Ishikawa (cell line): ENCODE results near the gene ADAM19.
A peak's percentile ranks its signal among the peaks of the same experiment; 100 is the strongest.

Experiments
- CEBPB ChIP-seq: IDR thresholded peaks from 2 replicates; pipeline ENCODE4 v1.6.1; 2012
- CREB1 ChIP-seq: IDR thresholded peaks from 2 replicates; pipeline ENCODE4 v1.6.1; 2012; ENCODE audit warnings: low read depth
- EGR1 ChIP-seq: IDR thresholded peaks from 2 replicates; pipeline ENCODE4 v1.6.1; 2012
- EP300 ChIP-seq: IDR thresholded peaks from 2 replicates; pipeline ENCODE4 v1.6.1; 2012; ENCODE audit warnings: borderline replicate concordance
- FOXM1 ChIP-seq: IDR thresholded peaks from 2 replicates; pipeline ENCODE4 v1.6.1; 2012; ENCODE audit warnings: low read depth, borderline replicate concordance
- NFIC ChIP-seq: IDR thresholded peaks from 2 replicates; pipeline ENCODE4 v1.6.1; 2012
- RAD21 ChIP-seq: IDR thresholded peaks from 2 replicates; pipeline ENCODE4 v1.6.1; 2012; ENCODE audit warnings: low read depth
- TAF1 ChIP-seq: IDR thresholded peaks from 2 replicates; pipeline ENCODE4 v1.6.1; 2012; ENCODE audit warnings: low read depth, mild to moderate bottlenecking
- TCF12 ChIP-seq: IDR thresholded peaks from 2 replicates; pipeline ENCODE4 v1.6.1; 2012; ENCODE audit warnings: low read depth
- TEAD4 ChIP-seq: IDR thresholded peaks from 2 replicates; pipeline ENCODE4 v1.6.1; 2012
- YY1 ChIP-seq: IDR thresholded peaks from 2 replicates; pipeline ENCODE4 v1.6.1; 2012; ENCODE audit warnings: low read depth
- ZBTB7A ChIP-seq: IDR thresholded peaks from 2 replicates; pipeline ENCODE4 v1.6.1; 2012; ENCODE audit warnings: low read depth
- TF ChIP-seq, protein P1 (sequence below): IDR thresholded peaks from 2 replicates; pipeline ENCODE4 v1.6.1; 2012
- TF ChIP-seq, protein P2 (sequence below): IDR thresholded peaks from 2 replicates; pipeline ENCODE4 v1.6.1; 2012; ENCODE audit warnings: low read depth, mild to moderate bottlenecking
- TF ChIP-seq, protein P3 (sequence below): IDR thresholded peaks from 2 replicates; pipeline ENCODE4 v1.6.1; 2012

ADAM19 gene, protein sequence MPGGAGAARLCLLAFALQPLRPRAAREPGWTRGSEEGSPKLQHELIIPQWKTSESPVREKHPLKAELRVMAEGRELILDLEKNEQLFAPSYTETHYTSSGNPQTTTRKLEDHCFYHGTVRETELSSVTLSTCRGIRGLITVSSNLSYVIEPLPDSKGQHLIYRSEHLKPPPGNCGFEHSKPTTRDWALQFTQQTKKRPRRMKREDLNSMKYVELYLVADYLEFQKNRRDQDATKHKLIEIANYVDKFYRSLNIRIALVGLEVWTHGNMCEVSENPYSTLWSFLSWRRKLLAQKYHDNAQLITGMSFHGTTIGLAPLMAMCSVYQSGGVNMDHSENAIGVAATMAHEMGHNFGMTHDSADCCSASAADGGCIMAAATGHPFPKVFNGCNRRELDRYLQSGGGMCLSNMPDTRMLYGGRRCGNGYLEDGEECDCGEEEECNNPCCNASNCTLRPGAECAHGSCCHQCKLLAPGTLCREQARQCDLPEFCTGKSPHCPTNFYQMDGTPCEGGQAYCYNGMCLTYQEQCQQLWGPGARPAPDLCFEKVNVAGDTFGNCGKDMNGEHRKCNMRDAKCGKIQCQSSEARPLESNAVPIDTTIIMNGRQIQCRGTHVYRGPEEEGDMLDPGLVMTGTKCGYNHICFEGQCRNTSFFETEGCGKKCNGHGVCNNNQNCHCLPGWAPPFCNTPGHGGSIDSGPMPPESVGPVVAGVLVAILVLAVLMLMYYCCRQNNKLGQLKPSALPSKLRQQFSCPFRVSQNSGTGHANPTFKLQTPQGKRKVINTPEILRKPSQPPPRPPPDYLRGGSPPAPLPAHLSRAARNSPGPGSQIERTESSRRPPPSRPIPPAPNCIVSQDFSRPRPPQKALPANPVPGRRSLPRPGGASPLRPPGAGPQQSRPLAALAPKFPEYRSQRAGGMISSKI

DNA sequence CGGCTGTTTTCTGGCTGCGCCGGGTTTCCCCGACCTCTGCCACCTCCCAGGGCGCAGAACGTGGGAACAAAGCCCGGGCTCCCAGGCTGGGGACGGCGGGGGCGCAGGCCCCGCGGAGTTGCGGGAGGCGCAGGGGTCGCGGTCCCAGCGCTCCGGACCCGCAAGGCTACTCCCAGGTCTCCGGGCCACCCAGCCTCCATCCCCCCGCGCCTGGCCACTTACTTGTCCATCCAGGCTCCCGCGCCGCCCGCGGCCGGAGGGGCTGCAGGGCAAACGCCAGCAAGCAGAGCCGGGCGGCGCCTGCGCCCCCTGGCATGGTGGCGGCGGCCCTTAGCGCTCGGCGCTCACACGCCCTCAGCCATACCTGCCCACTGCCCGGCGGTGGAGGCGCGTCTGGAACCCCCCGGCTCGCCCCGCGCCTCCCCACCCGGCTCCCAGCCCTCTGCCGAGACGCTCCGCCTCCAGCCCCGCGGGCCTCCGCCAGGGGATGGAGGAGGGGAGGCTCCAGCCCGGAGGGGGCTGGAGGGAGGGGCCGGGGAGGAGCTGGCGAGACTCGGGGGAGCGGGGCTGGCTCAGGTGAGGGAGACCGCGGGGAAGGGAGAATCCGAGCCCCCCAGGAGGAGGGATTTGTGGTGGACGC lies at the start of gene ADAM19:
TSS of gene ADAM19 (minus strand) at position 395 of the 640 bp plus-strand sequence. CDS start at position 316, 79 bp downstream.
- TF ChIP-seq EGR1 (no peak), YY1 (no peak), ZBTB7A (peak; percentile 38; the same call in 1 of the 2 replicates)
- TF ChIP-seq, protein P1, sequence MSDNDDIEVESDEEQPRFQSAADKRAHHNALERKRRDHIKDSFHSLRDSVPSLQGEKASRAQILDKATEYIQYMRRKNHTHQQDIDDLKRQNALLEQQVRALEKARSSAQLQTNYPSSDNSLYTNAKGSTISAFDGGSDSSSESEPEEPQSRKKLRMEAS, result 0 out of 2 replicates have a peak, but pooled peaks have one; percentile 5

DNA sequence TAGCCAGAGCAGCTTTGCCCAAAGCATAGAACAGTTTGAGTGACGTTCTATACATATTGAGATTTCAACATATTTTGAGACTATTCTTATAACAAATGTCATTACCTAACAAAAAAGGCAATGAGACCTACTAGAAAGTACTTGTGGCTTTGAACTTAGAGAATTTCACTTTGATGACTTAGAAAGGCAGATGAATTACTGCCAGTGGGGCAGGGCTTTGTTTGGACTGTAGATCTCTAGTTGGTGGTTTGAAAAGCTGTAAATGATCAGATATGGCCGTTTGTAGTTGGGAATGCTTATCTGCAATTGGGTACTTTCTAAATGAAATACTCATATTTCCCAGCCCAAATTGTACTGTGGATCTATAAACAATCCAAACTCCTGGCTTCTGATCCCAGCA lies 48.6 kb upstream of the ADAM19 start:
- TF ChIP-seq, protein P1, result no peak
- TF ChIP-seq FOXM1 (no peak), CEBPB (no peak)

DNA sequence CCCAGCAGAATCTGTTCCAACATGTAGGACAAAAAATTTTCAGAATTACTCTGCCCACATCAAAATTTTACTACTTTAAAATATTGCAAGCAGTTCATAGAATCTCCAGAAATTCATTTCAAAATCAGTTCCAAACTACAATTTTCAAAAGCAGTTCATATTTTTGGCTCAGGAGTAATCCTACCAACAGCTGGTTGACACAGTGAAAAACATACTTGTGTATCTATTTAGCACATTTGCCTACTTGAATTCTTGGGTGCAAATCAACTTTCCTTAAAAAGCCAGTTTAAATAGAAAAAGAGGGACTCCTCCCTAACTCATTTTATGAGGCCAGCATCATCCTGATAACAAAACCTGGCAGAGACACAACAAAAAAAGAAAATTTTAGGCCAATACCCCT lies 45.2 kb upstream of the ADAM19 start:
- TF ChIP-seq EP300, result no peak
- no peak for TF ChIP-seq CEBPB
- TF ChIP-seq FOXM1, result no peak
- no peak for TF ChIP-seq NFIC
- no peak for TF ChIP-seq RAD21
- TF ChIP-seq TAF1, result no peak
- TF ChIP-seq TCF12, result no peak

DNA sequence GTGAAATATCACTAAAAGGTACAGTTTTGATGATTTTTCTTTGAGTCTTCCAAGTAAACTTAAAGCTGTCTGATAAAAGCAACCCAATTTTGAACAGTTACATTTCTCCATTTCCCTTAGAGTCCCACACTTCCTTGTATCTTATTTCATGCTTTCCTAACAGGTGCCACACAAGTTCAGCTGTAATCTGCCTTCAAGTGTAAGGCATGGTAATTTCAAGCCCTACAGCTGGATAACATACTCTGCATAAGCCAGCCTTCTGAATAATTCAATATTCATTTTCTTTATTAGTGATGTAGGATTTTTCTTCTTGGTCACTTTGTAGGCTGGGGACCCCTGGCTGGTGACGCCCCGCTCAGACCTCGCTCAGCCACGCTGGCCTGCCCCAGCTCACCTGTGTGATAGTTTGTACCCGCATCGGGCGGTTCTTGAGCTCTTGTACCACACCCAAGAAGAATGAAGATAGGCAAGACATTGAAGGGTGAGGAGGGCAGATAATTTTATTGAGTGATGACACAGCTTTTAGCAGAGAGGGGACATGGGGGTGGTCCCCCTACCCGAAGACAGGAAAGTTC lies 42.7 kb upstream of the ADAM19 start:
- no peak for TF ChIP-seq TAF1
- TF ChIP-seq, protein P2, sequence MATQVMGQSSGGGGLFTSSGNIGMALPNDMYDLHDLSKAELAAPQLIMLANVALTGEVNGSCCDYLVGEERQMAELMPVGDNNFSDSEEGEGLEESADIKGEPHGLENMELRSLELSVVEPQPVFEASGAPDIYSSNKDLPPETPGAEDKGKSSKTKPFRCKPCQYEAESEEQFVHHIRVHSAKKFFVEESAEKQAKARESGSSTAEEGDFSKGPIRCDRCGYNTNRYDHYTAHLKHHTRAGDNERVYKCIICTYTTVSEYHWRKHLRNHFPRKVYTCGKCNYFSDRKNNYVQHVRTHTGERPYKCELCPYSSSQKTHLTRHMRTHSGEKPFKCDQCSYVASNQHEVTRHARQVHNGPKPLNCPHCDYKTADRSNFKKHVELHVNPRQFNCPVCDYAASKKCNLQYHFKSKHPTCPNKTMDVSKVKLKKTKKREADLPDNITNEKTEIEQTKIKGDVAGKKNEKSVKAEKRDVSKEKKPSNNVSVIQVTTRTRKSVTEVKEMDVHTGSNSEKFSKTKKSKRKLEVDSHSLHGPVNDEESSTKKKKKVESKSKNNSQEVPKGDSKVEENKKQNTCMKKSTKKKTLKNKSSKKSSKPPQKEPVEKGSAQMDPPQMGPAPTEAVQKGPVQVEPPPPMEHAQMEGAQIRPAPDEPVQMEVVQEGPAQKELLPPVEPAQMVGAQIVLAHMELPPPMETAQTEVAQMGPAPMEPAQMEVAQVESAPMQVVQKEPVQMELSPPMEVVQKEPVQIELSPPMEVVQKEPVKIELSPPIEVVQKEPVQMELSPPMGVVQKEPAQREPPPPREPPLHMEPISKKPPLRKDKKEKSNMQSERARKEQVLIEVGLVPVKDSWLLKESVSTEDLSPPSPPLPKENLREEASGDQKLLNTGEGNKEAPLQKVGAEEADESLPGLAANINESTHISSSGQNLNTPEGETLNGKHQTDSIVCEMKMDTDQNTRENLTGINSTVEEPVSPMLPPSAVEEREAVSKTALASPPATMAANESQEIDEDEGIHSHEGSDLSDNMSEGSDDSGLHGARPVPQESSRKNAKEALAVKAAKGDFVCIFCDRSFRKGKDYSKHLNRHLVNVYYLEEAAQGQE, result no peak
- TF ChIP-seq RAD21, result no peak
- no peak for TF ChIP-seq FOXM1
- TF ChIP-seq CEBPB, result no peak
- TF ChIP-seq TCF12, result no peak

DNA sequence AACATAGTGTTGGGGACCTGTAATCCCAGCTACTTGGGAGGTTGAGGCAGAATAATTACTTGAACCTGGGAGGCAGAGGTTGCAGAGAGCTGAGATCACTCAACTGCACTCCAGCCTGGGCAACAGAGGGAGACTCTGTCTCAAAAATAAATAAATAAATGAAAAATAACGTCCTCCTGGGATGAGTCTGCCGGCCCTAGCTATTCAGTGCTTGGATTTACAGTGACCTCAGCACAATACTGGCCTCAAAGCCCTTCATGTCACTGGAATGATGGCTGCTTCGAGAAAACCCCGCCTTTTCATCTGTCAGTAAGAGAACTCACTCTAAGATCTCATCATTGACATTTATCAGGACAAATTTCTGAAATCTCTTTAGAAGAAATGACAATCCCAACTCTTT lies 41.2 kb upstream of the ADAM19 start:
- TF ChIP-seq EP300, result no peak
- no peak for TF ChIP-seq YY1
- no peak for TF ChIP-seq EGR1
- TF ChIP-seq CEBPB, result no peak
- TF ChIP-seq, protein P3, sequence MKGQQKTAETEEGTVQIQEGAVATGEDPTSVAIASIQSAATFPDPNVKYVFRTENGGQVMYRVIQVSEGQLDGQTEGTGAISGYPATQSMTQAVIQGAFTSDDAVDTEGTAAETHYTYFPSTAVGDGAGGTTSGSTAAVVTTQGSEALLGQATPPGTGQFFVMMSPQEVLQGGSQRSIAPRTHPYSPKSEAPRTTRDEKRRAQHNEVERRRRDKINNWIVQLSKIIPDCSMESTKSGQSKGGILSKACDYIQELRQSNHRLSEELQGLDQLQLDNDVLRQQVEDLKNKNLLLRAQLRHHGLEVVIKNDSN, result no peak

DNA sequence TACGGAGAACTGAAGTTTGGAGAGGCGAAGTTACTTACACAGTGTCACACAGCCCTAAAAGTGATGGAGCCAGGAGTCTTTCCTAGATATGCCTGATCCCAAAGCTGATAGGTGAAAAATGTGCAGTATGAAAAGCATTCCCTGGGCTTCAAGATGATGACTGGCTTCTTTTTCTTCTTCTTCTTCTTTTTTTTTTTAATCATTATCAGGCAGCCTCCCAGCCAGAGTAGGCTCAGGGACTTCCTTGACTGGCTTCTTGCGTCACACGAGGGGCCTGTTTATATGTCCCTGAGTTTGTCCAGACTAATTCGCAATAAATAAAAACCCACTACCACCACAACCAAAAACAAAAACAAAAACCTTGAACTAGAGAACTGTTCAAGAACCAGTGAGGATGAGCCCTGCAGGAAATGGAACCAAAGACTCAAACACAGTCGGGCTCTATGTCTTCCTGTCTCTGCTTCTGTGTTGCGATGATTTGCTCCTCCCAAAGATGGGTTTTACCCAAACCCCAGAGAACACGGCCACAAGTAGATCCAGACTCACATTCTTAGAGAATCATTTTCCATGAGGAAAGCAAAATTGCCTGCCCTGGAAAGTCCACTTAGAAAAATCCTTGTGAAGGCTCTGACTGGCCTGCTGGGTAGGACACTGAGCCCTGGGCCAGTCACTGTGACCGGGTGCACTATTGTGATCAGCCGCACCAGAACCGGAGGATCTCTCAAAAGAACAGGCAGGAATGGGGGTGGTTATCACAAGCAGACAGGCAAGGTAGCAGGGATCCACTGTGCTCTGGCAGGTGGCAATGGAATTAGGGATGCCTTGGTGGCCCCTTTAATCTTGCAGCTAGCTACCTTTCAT lies 38.0 kb upstream of the ADAM19 start:
- no peak for TF ChIP-seq CEBPB
- TF ChIP-seq TAF1, result no peak
- TF ChIP-seq, protein P3, result no peak
- TF ChIP-seq, protein P2, result no peak
- no peak for TF ChIP-seq CREB1
- TF ChIP-seq FOXM1, result no peak
- no peak for TF ChIP-seq TCF12
- TF ChIP-seq YY1, result no peak
- TF ChIP-seq EP300, result no peak
- TF ChIP-seq, protein P1, result no peak
- no peak for TF ChIP-seq RAD21
- TF ChIP-seq NFIC, result no peak
- TF ChIP-seq TEAD4, result no peak
